Upper lobe of left lung (tissue), 6 donors: ENCODE measurements around the gene PLXNB3. TPM values are rescaled to one million over a fixed set of nuclear protein-coding genes. Genes with fewer than 3 reads are reported as not detected.

Experiments
- ATAC-seq, 2 donors: fragments of 200-7000 bp; cut with Tn5 transposase; one replicate each; pipeline ENCODE4 v1.9.1; 2022; ENCODE audit warnings: mild to moderate bottlenecking in 2 of 2, moderate library complexity in 2 of 2; ENCODE audit not compliant: low FRiP score in 2 of 2
- DNase-seq, 2 donors: peaks; one replicate each; pipeline ENCODE4 v3.0.0-alpha.2; 2019 to 2020
- H3K27ac ChIP-seq, 4 donors: fragments of 200-600 bp; sonication (generic); one replicate each; pipeline ENCODE4 v1.5.1; 2016 to 2019
- H3K27me3 ChIP-seq, 4 donors: fragments of 200-600 bp; sonication (generic); one replicate each; pipeline ENCODE4 v1.5.1; 2017 to 2019
- H3K36me3 ChIP-seq, 4 donors: fragments of 200-600 bp; sonication (generic); one replicate each; pipeline ENCODE4 v1.5.1; 2016 to 2019
- H3K4me1 ChIP-seq, 4 donors: fragments of 200-600 bp; sonication (generic); one replicate each; pipeline ENCODE4 v1.5.1; 2018 to 2019
- H3K4me3 ChIP-seq, 4 donors: fragments of 200-600 bp; sonication (generic); one replicate each; pipeline ENCODE4 v1.5.1; 2017 to 2019; ENCODE audit warnings: mild to moderate bottlenecking in 2 of 4, moderate library complexity in 1 of 4
- H3K9me3 ChIP-seq, 4 donors: fragments of 200-600 bp; sonication (generic); one replicate each; pipeline ENCODE4 v1.5.1; 2018 to 2019
- CTCF ChIP-seq, 6 experiments: fragments of 450-650 bp in 4 of 6; fragments of 200-600 bp in 2 of 6; sonication (generic) in 2 of 6; IDR thresholded peaks; one replicate each; pipeline ENCODE4 v1.5.1; 2016 to 2019; ENCODE audit warnings: antibody characterized with exemption in 6 of 6
- EP300 ChIP-seq, 4 donors: sonication (generic); formaldehyde crosslinking; IDR thresholded peaks; one replicate each; pipeline ENCODE4 v1.5.1; 2017; ENCODE audit warnings: antibody characterized with exemption in 4 of 4, control low read depth in 2 of 4
- POLR2A ChIP-seq, 4 donors: fragments of 450-650 bp; IDR thresholded peaks; one replicate each; pipeline ENCODE4 v1.5.1; 2016 to 2017; ENCODE audit warnings: antibody characterized with exemption in 4 of 4, mild to moderate bottlenecking in 2 of 4
- POLR2AphosphoS5 ChIP-seq, 2 donors: sonication (generic); formaldehyde crosslinking; IDR thresholded peaks; one replicate each; pipeline ENCODE4 v1.5.1; 2017; ENCODE audit warnings: antibody characterized with exemption in 2 of 2
- WGBS, 2 donors: methylation state at CpG; one replicate each; pipeline ENCODE4 v1.1.5; 2017 to 2018; 5-methylcytosine and 5-hydroxymethylcytosine counted together
- total RNA-seq, 6 donors: library from RNA; depleted of rRNA in 4 of 6; stranded (reverse); fragments of >200 nt in 4 of 6; gene quantifications; one replicate each; pipeline versions ENCODE4 v1.1.0 to v1.2.1, GENCODE V29; 2016 to 2021
- donor health status: DM: no; HTN: no; CAD: no; lungs with moderate emphysema.
- donor health status: DM: no; HTN: yes; CAD: no; lungs with severe emphysema.

The PLXNB3 gene
- total RNA-seq, 6 donors from 2014 or later, result 1.3 to 21.0 (median 2.9) TPM

GRCh38 chrX:153780678-153781427, 16.8 kb downstream of the PLXNB3 start, which contains the start of gene SRPK3:
Gene SRPK3 (plus strand): TSS chrX:153781041. CDS start chrX:153781087, 46 bp downstream.
- WGBS, 2 donors, result 59% methylated on average over 38 of the region's 52 CpGs; no CpG with 5 or more reads in 1 of the 2 donors
- DNase-seq (peak in 1 of 2 donors; percentile 60), ATAC-seq (no peak)
- Histone ChIP-seq H3K4me1 (peaks cover 0 to 13% (median 1%) of the 10 kb centered on the region in 4 donors), H3K27ac (no peak within 1 kb of the TSS), H3K36me3 (peaks cover 0 to 16% (median 5%) of the 10 kb centered on the region in 4 donors), H3K27me3 (peaks cover 0 to 12% (median 0%) of the 10 kb centered on the region in 4 donors), H3K9me3 (no peaks in the 10 kb centered on the region), H3K4me3 (no peak within 1 kb of the TSS)
- TF ChIP-seq EP300 (IDR thresholded peaks at IDR 0.05) (no peak), CTCF (IDR thresholded peaks at IDR 0.05) (no peak), POLR2AphosphoS5 (IDR thresholded peaks at IDR 0.05) (no peak)

GRCh38 chrX:153781428-153782047, 17.5 kb downstream of the PLXNB3 start:
- TF ChIP-seq CTCF (IDR thresholded peaks at IDR 0.05) (no peak), POLR2AphosphoS5 (IDR thresholded peaks at IDR 0.05) (no peak), EP300 (IDR thresholded peaks at IDR 0.05) (no peak), POLR2A (IDR thresholded peaks at IDR 0.05) (no peak)
- Histone ChIP-seq H3K27ac (no peak overlapping the region), H3K9me3 (no peaks in the 10 kb centered on the region), H3K36me3 (peaks cover 0 to 23% (median 11%) of the 10 kb centered on the region in 4 donors), H3K4me3 (no peak overlapping the region), H3K4me1 (peaks cover 0 to 13% (median 1%) of the 10 kb centered on the region in 4 donors), H3K27me3 (peaks cover 0 to 12% (median 0%) of the 10 kb centered on the region in 4 donors)
- ATAC-seq (peak in 1 of 2 donors; percentile 6), DNase-seq (no peak)
- 83% methylated on average over 16 of the region's 24 CpGs; no CpG with 5 or more reads in 1 of the 2 donors for WGBS, 2 donors

DNA sequence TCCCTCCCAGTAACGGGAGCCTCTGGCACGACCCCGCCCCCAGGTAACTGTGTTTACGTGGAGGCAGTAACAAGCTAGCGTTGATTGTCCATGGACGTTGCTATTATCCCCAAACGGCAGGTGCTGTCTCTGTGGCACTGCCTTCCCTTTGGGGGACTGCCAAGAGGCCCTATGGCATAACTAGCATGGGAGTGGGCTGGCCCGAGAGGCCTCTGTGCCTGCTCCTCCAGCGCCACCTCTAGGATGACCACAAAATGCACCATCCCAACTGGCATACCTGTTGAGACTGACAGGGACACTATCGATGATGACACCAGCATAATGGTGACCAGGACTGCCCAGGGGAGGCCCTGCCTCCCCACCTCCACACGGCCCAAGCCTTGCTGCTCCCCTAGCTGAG, 18.3 kb downstream of the PLXNB3 start:
- H3K4me3 ChIP-seq, result no peak overlapping the region
- ATAC-seq (no peak), DNase-seq (no peak)
- peaks cover 0 to 13% (median 1%) of the 10 kb centered on the region in 4 donors for H3K4me1 ChIP-seq
- WGBS, 2 donors, result 68% methylated on average over 11 of the region's 11 CpGs; no CpG with 5 or more reads in 1 of the 2 donors
- TF ChIP-seq EP300 (IDR thresholded peaks at IDR 0.05), result no peak
- TF ChIP-seq POLR2A (IDR thresholded peaks at IDR 0.05), result no peak
- no peak for TF ChIP-seq POLR2AphosphoS5 (IDR thresholded peaks at IDR 0.05)
- TF ChIP-seq CTCF (IDR thresholded peaks at IDR 0.05), result no peak
- peaks cover 0 to 12% (median 0%) of the 10 kb centered on the region in 4 donors for H3K27me3 ChIP-seq
- peaks cover 0 to 26% (median 15%) of the 10 kb centered on the region in 4 donors for H3K36me3 ChIP-seq
- no peak overlapping the region for H3K27ac ChIP-seq
- H3K9me3 ChIP-seq, result no peaks in the 10 kb centered on the region

DNA sequence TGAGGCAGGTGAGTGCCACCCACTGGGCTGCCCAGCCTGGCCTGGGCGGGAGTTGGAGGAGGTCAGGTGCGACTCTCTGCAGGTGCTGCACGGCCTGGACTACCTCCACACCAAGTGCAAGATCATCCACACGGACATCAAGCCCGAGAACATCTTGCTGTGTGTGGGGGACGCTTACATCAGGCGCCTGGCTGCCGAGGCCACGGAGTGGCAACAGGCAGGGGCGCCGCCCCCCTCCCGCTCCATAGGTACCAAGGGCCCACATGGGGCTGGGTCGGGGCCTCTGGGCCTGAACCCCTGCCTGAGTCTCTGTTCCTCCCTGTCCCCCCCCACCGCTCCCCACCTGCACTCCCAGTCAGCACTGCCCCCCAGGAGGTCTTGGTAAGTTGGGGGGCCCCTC, 18.8 kb downstream of the PLXNB3 start:
- ATAC-seq, result no peak

More for the DNA sequence above, 18.8 kb downstream of the PLXNB3 start:
- peaks cover 0 to 12% (median 0%) of the 10 kb centered on the region in 4 donors for H3K27me3 ChIP-seq
- H3K36me3 ChIP-seq, result peaks cover 0 to 31% (median 17%) of the 10 kb centered on the region in 4 donors
- H3K9me3 ChIP-seq, result no peaks in the 10 kb centered on the region
- H3K4me3 ChIP-seq, result no peak overlapping the region
- WGBS, 2 donors, result 94% methylated on average over 13 of the region's 14 CpGs; no CpG with 5 or more reads in 1 of the 2 donors
- TF ChIP-seq POLR2AphosphoS5 (IDR thresholded peaks at IDR 0.05) (no peak), POLR2A (IDR thresholded peaks at IDR 0.05) (no peak), EP300 (IDR thresholded peaks at IDR 0.05) (no peak), CTCF (IDR thresholded peaks at IDR 0.05) (no peak)
- DNase-seq, result peak in 1 of 2 donors; percentile 62
- H3K27ac ChIP-seq, result no peak overlapping the region
- peaks cover 0 to 13% (median 1%) of the 10 kb centered on the region in 4 donors for H3K4me1 ChIP-seq
